GM10266 (cell line): ENCODE data around the gene HLX.

Source experiments
- DNase-seq: peaks from one replicate; pipeline ENCODE4 v3.0.0; 2012; ENCODE audit errors: extremely low spot score
- CTCF ChIP-seq: IDR thresholded peaks from 2 replicates; pipeline ENCODE4 v1.5.1; 2012; ENCODE audit warnings: mild to moderate bottlenecking, low read depth; ENCODE audit not compliant: control insufficient read depth, insufficient read depth; ENCODE audit errors: missing control alignments

HLX gene

GRCh38 chr1:220918285-220918951 lies 39.2 kb downstream of the HLX start:
- TF ChIP-seq CTCF: no peak
- no peak for DNase-seq

GRCh38 chr1:220920967-220921366 lies 41.7 kb downstream of the HLX start:
- TF ChIP-seq CTCF: no peak
- DNase-seq: no peak

- no peak for TF ChIP-seq CTCF
- no peak for DNase-seq
These were observed 42.3 kb downstream of the HLX start for GRCh38 chr1:220921498-220921897.

GRCh38 chr1:220921971-220922635 lies 42.9 kb downstream of the HLX start:
- DNase-seq: no peak
- TF ChIP-seq CTCF: no peak

GRCh38 chr1:220922951-220923350 lies 43.7 kb downstream of the HLX start:
- no peak for DNase-seq
- TF ChIP-seq CTCF: no peak

- TF ChIP-seq CTCF: no peak
- no peak for DNase-seq
These were observed 45.2 kb downstream of the HLX start for GRCh38 chr1:220924331-220924970.

- no peak for DNase-seq
- no peak for TF ChIP-seq CTCF
These were observed 46.5 kb downstream of the HLX start for GRCh38 chr1:220925707-220926106.
